Measurements from ENCODE around the gene CLASP1.

Gene CLASP1

DNA sequence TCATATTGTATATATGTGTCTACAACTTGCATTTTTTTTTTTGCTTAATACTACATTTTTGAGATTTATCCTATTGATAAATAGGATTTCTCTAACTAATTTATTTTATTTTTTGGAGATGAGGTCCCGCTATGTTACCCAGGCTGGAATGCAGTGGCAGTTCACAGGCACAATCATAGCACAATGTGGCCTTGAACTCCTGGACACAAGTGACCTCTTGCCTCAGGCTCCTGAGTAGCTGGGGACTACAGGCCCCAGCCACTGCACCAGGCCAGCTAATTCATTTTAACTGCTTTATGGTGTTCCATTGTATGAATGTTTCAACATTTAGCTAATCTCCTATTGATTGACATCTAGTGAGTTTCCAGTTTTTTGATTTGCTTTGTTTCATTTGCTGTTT is 16.8 kb upstream of the CLASP1 start:
- ChIA-PET POLR2A (no interaction called here), CTCF (interaction anchor here (1.0 to 1.8 kb wide), 3 partner anchors 9 to 135 kb away, joined by 3 to 6 read pairs (median 3); partner anchors contain the start of gene RNU4ATAC)
- TF ChIP-seq, protein P1, sequence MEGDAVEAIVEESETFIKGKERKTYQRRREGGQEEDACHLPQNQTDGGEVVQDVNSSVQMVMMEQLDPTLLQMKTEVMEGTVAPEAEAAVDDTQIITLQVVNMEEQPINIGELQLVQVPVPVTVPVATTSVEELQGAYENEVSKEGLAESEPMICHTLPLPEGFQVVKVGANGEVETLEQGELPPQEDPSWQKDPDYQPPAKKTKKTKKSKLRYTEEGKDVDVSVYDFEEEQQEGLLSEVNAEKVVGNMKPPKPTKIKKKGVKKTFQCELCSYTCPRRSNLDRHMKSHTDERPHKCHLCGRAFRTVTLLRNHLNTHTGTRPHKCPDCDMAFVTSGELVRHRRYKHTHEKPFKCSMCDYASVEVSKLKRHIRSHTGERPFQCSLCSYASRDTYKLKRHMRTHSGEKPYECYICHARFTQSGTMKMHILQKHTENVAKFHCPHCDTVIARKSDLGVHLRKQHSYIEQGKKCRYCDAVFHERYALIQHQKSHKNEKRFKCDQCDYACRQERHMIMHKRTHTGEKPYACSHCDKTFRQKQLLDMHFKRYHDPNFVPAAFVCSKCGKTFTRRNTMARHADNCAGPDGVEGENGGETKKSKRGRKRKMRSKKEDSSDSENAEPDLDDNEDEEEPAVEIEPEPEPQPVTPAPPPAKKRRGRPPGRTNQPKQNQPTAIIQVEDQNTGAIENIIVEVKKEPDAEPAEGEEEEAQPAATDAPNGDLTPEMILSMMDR (IDR thresholded peaks at IDR 0.05; ENCODE audit: insufficient read depth, low read length, missing control alignments): no peak

DNA sequence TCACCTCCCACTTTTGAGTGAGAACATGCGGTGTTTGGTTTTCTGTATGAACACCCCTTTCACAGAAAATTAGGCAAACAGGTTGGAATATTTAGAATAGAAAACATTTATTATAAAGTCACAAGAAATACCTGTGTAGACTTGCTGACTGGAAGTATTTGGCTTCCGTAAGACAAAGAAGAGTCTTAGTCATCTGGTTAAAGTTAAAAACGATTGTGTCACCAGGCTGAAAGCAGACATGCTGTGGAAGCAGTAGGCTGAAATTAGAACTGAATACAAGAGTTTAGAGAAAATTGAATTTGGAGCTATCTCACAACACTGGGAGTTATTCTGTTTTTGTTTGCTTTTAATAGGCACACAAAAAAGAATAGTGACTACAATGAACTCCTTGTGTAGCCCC is 16.2 kb upstream of the CLASP1 start:
- TF ChIP-seq, protein P1 (IDR thresholded peaks at IDR 0.05; ENCODE audit: insufficient read depth, low read length, missing control alignments): no peak
- POLR2A ChIA-PET: no interaction called here
- H3K4me3 ChIP-seq (ENCODE audit: low read depth, low read length): no peak overlapping the region
- CTCF ChIA-PET: interaction anchor here (1.5 to 1.8 kb wide), 2 partner anchors 8 to 24 kb away, joined by 3 to 6 read pairs; no protein-coding TSS in a partner anchor
- DNase-seq (ENCODE audit: low read depth, low spot score): no peak

More for the DNA sequence above, 16.8 kb upstream of the CLASP1 start:
- DNase-seq (ENCODE audit: low read depth, low spot score): no peak
- no peak overlapping the region for H3K4me3 ChIP-seq (ENCODE audit: low read depth, low read length)

DNA sequence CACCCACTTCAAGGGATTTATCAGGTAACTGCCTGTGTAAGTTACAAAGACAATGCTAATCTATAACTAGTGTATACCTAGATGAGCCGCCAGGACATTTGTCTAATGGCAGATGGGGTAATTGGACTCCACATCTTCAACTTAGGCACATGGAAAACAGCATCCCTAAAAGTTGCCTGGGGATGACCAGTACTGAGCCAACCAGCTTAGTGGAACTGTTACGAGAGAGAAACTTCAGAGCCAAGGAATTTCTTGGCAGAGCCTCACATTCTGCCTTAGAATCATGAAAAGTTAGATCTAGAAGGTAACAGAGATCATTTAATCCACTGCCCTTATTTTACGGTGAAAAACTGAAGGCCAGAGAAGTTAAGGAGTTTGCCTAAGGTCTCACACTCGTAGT is 15.5 kb upstream of the CLASP1 start:
- DNase-seq (ENCODE audit: low read depth, low spot score): no peak
- no peak overlapping the region for H3K4me3 ChIP-seq (ENCODE audit: low read depth, low read length)
- CTCF ChIA-PET: no interaction called here
- POLR2A ChIA-PET: no interaction called here
- TF ChIP-seq, protein P1 (IDR thresholded peaks at IDR 0.05; ENCODE audit: insufficient read depth, low read length, missing control alignments): no peak

DNA sequence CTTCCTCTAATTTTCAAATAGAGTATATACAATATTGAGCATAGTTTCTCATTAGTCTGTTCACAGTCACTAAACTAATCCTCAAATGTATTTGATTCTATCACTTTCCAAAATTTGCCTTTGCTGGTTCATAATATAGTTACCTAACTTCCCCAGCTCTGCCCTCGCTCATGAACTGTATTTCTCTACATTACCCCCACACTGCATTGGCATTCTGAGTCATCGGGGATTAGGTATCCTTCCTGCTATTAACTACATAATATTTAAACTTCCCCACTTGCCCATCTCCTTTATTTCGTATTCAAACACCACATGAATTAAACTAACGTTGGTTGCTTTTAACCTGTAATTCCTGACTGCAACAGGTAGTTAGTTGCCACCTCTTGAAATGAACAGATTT is 14.8 kb upstream of the CLASP1 start:
- CTCF ChIA-PET: no interaction called here
- no peak for DNase-seq (ENCODE audit: low read depth, low spot score)

DNA sequence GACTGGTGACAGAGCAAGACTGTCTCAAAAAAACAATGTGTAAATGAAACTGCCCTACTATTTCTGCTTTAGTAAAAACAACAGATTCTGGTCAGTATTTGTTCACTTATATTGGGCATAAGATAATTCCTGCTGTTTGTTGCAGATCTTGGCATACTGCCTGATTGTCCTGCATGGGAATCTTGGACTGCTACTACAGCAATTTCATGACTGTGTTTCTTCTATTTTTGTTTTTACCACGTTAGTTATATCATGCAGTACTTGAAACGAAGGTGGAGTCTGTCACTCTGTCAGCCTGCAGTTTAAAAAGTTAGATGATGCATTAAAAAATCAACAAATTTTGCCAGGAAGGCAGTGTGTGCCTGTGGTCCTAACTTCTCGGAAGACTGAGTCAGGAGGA is 14.2 kb upstream of the CLASP1 start:
- POLR2A ChIA-PET: interaction anchor here (1.1 kb wide), 1 partner anchor 14 kb away, joined by 4 read pairs; no protein-coding TSS in a partner anchor
- no peak overlapping the region for H3K4me3 ChIP-seq (ENCODE audit: low read depth, low read length)
- CTCF ChIA-PET: no interaction called here
- DNase-seq (ENCODE audit: low read depth, low spot score): no peak
- TF ChIP-seq, protein P1 (IDR thresholded peaks at IDR 0.05; ENCODE audit: insufficient read depth, low read length, missing control alignments): no peak

More for the DNA sequence above, 14.8 kb upstream of the CLASP1 start:
- TF ChIP-seq, protein P1 (IDR thresholded peaks at IDR 0.05; ENCODE audit: insufficient read depth, low read length, missing control alignments): no peak
- H3K4me3 ChIP-seq (ENCODE audit: low read depth, low read length): no peak overlapping the region
- POLR2A ChIA-PET: no interaction called here

DNA sequence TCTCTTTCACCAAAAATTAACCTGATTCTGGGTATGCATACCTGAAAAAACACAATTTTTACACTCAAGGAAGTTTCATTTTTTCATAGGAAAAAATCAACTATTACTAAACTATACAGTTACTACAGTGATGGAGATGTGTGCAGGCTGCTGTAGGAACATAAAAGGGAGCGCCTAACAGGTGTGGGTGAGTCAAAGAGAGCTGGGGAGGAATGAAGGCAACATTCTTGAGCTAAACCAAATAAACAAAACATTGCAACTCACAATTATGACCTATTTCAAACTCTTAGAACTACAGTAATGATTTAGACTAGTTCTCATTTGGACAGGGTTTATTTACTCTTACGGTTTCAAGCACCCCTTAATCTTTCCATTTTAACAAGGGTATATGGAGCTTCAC is 13.4 kb upstream of the CLASP1 start:
- ChIA-PET CTCF (no interaction called here), POLR2A (interaction anchor here (1.1 kb wide), 1 partner anchor 13 kb away, joined by 4 read pairs; no protein-coding TSS in a partner anchor)
- DNase-seq (ENCODE audit: low read depth, low spot score): no peak
- TF ChIP-seq, protein P1 (IDR thresholded peaks at IDR 0.05; ENCODE audit: insufficient read depth, low read length, missing control alignments): no peak
- no peak overlapping the region for H3K4me3 ChIP-seq (ENCODE audit: low read depth, low read length)
